Fibroblast of villous mesenchyme (primary cell): Measurements from ENCODE around the gene PEPD. TPM values are rescaled to one million over a fixed set of nuclear protein-coding genes. Genes with fewer than 3 reads are reported as not detected.
A peak's percentile ranks its signal among the peaks of the same experiment; 100 is the strongest.
"Not testable (repeated sequence)": the region's sequence is repeated elsewhere in the genome, so short reads cannot be mapped to it uniquely, and the experiment has no call there.

Experiments used
- DNase-seq: peaks from one replicate; pipeline ENCODE4 v3.0.0-alpha.2; 2010; ENCODE audit warnings: low read depth
- H3K4me3 ChIP-seq: 2 replicates; pipeline ENCODE4 v1.5.1; 2011; ENCODE audit warnings: low read depth, mild to moderate bottlenecking, low read length
- total RNA-seq: library from RNA; depleted of rRNA; stranded (reverse); fragments of >200 nt; gene quantifications from 2 replicates; pipeline ENCODE4 v1.2.3, GENCODE V29; 2012
- TF ChIP-seq, protein P1 (sequence below): IDR thresholded peaks from 2 replicates; pipeline ENCODE4 v1.5.1; 2012; ENCODE audit warnings: low read depth, mild to moderate bottlenecking, low read length; ENCODE audit not compliant: insufficient read depth

PEPD gene
- total RNA-seq, 1 donor = 66.1 TPM

DNA sequence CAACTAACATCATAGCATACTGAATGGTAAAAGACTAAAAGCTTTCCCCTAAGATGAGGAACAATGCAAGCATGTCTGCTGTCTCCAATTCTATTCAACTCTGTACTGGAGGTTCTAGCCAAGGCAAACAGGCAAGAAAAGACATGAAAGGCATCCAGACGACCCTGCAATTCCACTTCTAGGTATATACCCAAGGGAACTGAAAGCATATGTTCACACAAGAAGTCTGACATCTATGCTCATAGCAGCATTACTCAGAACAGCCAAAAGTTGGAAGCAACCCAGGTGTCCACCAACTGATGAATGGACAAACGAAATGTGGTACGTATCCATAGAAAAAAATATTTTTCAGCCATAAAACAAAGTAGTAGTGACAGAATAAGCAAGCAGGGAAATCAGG, 39.1 kb downstream of the PEPD start:
- TF ChIP-seq, protein P1, sequence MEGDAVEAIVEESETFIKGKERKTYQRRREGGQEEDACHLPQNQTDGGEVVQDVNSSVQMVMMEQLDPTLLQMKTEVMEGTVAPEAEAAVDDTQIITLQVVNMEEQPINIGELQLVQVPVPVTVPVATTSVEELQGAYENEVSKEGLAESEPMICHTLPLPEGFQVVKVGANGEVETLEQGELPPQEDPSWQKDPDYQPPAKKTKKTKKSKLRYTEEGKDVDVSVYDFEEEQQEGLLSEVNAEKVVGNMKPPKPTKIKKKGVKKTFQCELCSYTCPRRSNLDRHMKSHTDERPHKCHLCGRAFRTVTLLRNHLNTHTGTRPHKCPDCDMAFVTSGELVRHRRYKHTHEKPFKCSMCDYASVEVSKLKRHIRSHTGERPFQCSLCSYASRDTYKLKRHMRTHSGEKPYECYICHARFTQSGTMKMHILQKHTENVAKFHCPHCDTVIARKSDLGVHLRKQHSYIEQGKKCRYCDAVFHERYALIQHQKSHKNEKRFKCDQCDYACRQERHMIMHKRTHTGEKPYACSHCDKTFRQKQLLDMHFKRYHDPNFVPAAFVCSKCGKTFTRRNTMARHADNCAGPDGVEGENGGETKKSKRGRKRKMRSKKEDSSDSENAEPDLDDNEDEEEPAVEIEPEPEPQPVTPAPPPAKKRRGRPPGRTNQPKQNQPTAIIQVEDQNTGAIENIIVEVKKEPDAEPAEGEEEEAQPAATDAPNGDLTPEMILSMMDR = no peak
- H3K4me3 ChIP-seq = no peak overlapping the region
- DNase-seq = no peak

DNA sequence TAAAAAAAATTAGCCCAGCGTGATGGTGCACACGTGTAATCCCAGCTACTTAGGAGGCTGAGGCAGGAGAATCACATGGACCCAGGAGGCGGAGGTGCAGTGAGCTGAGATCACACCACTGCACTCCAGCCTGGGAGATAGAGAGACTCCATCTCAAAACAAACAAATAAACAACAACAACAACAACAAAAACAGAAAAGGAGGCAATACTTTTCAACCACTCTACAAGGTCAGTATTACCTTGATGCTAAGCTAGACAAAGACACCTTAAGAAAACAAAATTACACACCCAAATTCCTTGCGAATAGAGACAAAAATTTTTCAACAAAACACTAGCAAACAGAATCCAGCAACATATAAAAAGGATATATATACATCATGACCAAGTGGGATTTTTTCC, 39.7 kb downstream of the PEPD start:
- TF ChIP-seq, protein P1 = no peak
- no peak for DNase-seq
- H3K4me3 ChIP-seq = no peak overlapping the region

DNA sequence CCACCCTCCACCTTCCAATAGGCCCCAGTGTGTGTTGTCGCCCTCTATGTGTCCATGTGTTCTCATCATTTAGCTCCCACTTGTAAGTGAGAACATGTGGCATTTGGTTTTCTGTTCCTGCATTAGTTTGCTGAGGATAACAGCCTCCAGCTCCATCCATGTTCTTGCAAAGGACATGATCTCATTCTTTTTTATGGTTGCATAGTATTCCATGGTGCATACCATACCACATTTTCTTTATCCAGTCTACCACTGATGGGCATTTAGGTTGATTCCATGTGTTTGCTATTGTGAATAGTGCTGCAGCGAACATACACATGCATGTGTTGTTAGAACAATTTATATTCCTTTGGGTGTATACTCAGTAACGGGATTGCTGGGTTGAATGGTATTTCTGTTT, 42.0 kb downstream of the PEPD start:
- not testable (repeated sequence) for H3K4me3 ChIP-seq, DNase-seq

DNA sequence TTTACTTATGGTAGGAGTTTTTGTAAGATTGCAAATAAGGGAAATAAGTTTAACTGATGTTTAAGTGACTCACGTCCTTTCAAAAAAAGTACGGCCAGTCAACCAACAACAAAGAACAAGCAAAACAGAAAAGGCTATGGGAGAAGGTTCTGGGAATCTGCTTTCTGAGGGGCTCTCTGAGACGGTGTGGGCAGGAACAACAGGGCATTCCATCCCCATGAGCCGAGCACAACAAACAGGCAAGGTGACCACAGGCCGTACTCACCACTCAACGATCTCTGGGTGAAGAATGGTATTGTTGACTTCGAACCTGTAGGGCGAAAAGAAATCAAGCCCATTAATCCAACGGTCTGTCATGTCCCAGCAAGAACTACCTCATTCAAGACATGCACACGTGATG, 43.8 kb downstream of the PEPD start:
- no peak for DNase-seq
- TF ChIP-seq, protein P1 = no peak
- no peak overlapping the region for H3K4me3 ChIP-seq

DNA sequence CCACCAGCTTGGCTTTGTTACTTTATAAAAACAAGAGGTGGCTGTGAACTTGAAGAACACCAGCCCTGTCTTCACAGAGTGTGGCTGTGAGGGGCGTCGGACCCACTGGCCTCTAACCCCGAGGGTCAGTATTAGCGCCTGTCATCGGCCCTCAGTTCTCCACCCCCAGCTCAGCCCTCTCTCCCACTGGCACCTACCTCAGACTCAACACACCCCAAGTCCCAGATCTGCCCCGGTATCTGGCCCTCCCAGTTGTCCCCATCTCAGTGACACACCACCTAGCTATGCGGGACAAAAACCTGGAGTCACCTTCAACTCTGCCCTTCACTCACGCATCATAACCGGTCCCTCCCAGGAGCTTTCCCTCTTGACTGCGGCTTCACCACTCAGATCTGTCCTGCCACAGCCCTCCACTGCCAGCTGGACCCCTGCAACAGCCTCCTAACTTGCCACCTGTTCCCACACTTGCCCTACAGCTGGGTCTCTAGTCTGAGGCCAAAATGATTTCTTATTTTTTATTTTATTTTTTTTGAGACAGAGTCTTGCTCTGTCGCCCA, 45.4 kb downstream of the PEPD start:
- TF ChIP-seq, protein P1 = no peak

DNA sequence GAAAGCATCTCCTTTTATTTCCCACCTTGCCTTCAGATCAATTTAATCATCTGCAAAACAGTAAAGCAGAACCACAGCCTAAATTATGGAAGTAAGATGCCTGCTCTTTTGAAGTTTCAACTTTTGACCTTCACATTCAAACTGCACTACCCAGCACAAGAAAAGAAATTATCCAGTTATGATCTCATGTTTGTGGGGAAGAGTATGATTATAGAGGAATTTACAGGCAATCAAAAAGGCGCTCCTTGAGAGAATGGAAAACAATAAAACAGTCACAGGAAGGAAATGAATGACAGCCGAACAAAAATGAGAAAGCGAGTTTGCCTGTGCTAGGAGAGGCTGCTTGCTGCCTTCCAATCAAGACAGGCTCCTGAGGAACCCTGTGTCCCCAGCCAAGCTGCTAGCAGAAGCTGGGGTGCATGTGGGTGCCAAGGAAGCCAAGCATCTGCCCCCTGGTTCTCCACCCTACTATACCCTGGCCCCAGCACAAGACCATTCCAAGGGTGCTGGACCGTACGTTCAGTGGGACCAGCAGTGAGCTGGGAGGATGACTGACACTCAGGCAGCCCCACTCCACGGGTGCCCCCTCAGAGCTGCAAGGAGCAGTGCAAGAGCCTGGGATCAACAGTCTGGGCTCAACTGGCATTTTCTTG, 47.8 kb downstream of the PEPD start:
- peak; percentile 31 for DNase-seq
- TF ChIP-seq, protein P1 = no peak
- H3K4me3 ChIP-seq = no peak overlapping the region

More for the DNA sequence above, 45.4 kb downstream of the PEPD start:
- DNase-seq = no peak
- no peak overlapping the region for H3K4me3 ChIP-seq

DNA sequence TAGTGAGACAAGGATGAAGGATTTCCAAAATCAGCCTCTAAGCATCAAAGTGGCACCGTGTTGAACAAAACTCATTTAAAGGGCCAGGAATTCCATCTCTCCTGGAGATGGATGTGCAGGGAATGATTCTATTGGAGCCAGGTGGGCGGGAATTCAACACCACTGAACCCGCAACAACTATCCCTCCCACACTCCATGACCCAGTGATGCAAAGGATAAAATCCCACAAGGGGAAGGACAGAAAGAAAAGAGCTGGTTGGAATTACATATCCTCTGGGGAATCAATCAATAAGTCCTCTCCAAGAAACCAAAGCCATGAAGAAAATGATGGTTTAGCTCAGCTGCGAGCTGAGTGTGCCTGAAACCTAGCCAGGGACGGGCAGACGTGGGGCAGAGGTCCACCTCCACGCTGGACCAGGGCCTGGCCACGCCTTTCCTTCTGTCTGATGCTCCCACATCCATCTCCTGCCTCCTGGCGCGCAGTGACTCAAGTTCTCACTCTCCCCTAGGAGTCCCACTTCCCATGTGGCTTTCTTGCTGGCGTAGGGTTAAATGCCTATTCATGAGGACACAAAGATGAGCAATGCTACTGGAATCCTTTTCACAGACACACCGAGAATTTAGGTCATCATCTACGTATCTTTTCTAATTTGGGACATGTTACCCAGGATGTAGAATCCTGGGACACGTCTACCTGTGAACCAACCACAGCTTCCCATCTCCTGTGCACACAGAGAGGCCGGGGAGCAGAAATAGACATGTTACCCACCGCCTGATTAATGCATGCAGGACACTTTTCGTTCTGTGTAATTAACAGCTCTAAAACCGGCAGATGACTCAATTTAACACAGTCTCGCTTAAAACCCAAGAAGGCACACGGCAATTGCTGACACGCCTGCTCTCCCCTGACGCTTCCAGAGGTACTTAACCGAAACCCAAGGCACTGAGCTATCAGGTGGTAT, 48.6 kb downstream of the PEPD start:
- DNase-seq = peak; percentile 88
- TF ChIP-seq, protein P1 = no peak
- no peak overlapping the region for H3K4me3 ChIP-seq
